ENCODE measurements around the gene PARD3.
"Not testable (repeated sequence)": the region's sequence is repeated elsewhere in the genome, so short reads cannot be mapped to it uniquely, and the experiment has no call there.

- TF ChIP-seq CTCF (IDR thresholded peaks at IDR 0.05; ENCODE audit: poor library complexity, severe bottlenecking); POLR2AphosphoS5 (IDR thresholded peaks at IDR 0.05); EZH2 (IDR thresholded peaks at IDR 0.05; ENCODE audit: borderline replicate concordance, insufficient read depth, low read length, poor library complexity, severe bottlenecking); TAF1 (IDR thresholded peaks at IDR 0.05; ENCODE audit: low read depth); RAD21 (conservative IDR thresholded peaks at IDR 0.05); SMC3 (conservative IDR thresholded peaks at IDR 0.05; ENCODE audit: poor library complexity); MXI1 (conservative IDR thresholded peaks at IDR 0.05; ENCODE audit: poor library complexity, severe bottlenecking): not testable (repeated sequence)
- TF ChIP-seq, protein P1, sequence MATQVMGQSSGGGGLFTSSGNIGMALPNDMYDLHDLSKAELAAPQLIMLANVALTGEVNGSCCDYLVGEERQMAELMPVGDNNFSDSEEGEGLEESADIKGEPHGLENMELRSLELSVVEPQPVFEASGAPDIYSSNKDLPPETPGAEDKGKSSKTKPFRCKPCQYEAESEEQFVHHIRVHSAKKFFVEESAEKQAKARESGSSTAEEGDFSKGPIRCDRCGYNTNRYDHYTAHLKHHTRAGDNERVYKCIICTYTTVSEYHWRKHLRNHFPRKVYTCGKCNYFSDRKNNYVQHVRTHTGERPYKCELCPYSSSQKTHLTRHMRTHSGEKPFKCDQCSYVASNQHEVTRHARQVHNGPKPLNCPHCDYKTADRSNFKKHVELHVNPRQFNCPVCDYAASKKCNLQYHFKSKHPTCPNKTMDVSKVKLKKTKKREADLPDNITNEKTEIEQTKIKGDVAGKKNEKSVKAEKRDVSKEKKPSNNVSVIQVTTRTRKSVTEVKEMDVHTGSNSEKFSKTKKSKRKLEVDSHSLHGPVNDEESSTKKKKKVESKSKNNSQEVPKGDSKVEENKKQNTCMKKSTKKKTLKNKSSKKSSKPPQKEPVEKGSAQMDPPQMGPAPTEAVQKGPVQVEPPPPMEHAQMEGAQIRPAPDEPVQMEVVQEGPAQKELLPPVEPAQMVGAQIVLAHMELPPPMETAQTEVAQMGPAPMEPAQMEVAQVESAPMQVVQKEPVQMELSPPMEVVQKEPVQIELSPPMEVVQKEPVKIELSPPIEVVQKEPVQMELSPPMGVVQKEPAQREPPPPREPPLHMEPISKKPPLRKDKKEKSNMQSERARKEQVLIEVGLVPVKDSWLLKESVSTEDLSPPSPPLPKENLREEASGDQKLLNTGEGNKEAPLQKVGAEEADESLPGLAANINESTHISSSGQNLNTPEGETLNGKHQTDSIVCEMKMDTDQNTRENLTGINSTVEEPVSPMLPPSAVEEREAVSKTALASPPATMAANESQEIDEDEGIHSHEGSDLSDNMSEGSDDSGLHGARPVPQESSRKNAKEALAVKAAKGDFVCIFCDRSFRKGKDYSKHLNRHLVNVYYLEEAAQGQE (IDR thresholded peaks at IDR 0.05; ENCODE audit: borderline replicate concordance) = not testable (repeated sequence)
Measured at GRCh38 chr10:34750795-34751194, 64.3 kb downstream of the PARD3 start.
